GM18508 (cell line): ENCODE measurements around the gene ZNF653.
A peak's percentile ranks its signal among the peaks of the same experiment; 100 is the strongest.

Source experiments
- ATAC-seq: cut with Tn5 transposase; IDR thresholded peaks from one replicate; pipeline ENCODE4 v1.9.1; 2021; ENCODE audit warnings: moderate number of reproducible peaks; ENCODE audit not compliant: insufficient read depth, unreplicated experiment

The ZNF653 gene

GRCh38 chr19:11528551-11529341 is 23.1 kb upstream of the ZNF653 start, which contains the start of gene ECSIT:
Gene ECSIT, minus strand, starts transcription at chr19:11529134. Its CDS starts 9,964 bp downstream, at chr19:11519170.
- peak; percentile 60 for ATAC-seq

DNA sequence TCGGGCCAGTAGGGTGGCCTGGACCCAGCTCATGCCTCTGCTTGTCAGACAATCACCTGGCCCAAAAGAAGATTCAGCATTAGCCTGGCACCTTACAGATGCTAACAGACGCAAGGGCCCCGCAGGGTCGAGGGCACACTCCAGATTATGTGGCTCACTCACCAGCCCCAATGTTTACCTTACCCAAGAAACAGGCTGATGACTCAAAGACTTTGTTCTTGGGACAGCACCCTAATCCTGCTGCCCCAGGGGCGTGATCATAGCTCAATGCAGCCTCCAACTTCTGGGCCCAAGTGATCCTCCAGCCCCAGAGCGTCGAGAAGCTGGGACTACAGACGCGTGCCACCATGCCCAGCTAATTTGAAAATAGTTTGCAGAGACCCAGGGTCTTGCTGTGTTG is 13.5 kb upstream of the ZNF653 start:
- ATAC-seq, result no peak

GRCh38 chr19:11513946-11514345 is 8.3 kb upstream of the ZNF653 start:
- no peak for ATAC-seq

DNA sequence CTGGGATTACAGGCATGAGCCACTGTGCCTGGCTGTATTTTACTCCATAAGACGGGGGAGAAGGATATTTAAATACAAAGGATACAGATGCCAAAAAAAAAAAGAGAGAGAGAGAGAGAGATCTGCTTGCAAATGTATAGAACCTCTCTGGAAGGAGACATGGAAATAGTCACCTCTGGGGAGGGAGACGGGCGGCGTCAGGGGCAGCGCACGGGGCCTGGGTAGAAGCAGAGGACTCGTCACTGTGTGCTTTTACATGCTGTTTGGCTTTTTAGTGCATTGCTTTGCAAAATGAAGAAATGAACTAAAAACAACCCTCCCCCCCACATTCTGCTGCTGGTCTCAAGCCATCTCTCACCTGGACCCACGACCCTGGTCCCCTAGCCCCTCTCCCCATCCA is 4.8 kb upstream of the ZNF653 start:
- no peak for ATAC-seq

GRCh38 chr19:11507370-11508078 is 1.9 kb upstream of the ZNF653 start:
- no peak for ATAC-seq

- ATAC-seq, result no peak
Observed at GRCh38 chr19:11506967-11507366, 1.3 kb upstream of the ZNF653 start.

- ATAC-seq, result peak; percentile 24
Observed at GRCh38 chr19:11506101-11506555, 489 bp upstream of the ZNF653 start.

DNA sequence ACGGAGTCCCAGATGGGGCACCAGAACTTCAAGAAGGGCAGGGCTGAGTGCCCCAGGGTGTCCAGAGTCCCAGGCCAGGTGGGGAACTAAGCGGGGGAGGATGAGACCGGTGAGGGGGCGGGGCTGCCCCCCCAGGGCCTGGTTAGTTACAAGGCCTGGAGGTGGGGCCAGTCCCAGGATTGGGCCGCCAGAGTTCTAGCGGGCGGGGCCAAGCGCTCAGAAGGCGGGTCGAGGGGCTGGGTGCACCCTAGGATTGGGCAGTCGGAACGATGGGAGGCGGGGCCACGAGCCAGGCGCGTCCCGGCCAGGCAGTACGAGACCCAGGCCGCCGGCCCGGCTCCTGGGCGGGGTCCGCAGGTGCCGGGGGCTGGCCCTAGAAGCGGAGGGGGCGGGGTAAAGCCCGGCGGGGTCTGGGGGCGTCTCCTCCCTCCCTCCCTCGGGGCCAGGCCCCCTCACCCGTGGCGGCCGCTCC is 571 bp downstream of the ZNF653 start:
- peak; percentile 62 for ATAC-seq

- ATAC-seq, result no peak
Observed at GRCh38 chr19:11504502-11505031, 1.1 kb downstream of the ZNF653 start.

GRCh38 chr19:11499890-11500420 is 5.7 kb downstream of the ZNF653 start:
- no peak for ATAC-seq

DNA sequence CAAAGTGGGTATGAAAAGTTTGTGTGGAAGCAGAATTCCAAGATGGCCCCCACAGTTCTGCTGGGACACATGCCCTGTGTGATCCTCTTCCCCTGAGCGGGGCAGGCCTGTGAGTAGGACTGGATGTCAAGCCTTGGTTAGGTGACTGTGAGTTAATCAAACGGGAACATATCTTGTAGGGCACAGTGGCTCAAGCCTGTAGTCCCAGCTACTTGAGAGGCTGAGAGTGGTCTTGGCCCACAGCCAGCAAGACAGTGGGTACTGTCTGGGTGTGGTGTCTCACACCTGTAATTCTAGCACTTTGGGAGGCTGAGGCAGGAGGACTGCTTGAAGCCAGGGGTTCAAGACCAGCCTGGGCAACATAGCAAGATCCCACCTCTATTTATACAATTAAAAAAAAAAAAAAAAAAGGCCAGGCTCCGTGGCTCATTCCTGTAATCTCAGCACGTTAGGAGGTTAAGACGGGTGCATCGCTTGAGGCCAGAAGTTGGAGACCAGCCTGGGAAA is 6.4 kb downstream of the ZNF653 start:
- ATAC-seq, result no peak

- no peak for ATAC-seq
Observed at GRCh38 chr19:11496391-11497163, 9.1 kb downstream of the ZNF653 start.

- no peak for ATAC-seq
Observed at GRCh38 chr19:11495885-11496284, 9.8 kb downstream of the ZNF653 start.

DNA sequence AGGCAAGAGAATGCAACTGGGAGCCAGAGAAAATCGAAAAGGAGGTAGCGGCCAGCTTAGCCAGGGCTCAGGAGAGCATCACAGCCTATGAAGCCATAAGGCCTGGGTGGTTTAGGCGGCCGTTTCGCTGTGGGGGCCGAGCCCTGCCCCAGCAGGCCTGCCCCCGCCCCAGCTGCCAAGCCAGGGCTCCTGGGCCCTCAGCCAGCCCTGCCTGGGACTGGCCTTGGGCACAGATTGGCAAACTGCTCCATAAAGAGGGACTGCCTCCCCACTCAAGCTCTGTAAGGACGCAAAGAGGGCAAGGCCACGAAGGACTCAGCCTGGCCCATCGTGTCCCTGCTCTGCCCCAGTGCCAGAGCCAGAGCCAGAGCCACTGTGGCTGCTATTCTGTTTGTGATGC is 10.2 kb downstream of the ZNF653 start:
- no peak for ATAC-seq

DNA sequence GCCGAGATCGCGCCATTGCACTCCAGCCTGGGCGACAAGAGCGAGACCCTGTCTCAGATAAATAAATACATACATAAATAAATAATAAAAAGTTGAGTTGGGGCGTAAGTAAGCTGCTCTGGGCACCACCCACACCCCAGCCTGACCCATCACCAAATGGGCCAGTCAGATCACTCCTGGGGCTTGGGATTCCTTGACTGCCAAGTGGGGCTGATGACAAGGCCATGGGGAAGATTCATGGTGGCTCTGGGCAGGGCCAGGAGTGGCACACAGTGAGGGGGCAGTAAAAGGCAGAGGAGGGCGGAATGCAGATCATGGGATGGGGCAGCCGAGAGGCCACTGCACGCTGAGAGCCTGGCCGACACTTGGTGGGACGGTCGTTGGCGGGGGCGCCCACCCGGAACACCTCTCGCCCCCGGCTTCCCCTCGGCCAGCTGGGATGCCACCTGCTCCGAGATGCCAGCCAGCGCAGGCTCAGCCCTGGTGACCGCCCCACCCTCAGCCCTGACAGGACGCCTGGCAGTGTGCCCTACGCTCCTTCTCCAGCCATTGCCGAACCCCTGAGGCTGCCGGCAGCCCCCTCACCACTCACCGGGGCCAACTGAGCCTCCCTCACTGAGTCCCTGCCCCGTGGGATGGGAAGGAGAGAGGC is 10.9 kb downstream of the ZNF653 start:
- no peak for ATAC-seq

DNA sequence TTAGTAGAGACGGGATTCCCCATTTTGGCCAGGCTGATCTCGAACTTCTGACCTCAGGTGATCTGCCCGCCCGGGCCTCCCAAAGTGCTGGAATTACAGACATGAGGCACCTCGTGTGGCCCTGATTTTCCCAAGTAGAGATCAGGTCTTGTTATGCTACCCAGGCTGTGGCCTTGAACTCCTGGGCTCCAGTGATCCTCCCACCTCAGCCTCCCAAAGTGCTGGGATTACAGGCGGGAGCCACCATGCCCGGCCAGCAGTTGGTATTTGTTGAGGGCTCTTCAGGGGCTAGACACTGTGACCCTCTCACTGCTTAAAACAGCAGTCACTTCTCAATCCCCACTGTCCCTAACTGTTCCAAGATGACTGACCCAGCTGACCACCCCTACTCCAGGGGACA is 16.3 kb downstream of the ZNF653 start:
- ATAC-seq, result no peak

DNA sequence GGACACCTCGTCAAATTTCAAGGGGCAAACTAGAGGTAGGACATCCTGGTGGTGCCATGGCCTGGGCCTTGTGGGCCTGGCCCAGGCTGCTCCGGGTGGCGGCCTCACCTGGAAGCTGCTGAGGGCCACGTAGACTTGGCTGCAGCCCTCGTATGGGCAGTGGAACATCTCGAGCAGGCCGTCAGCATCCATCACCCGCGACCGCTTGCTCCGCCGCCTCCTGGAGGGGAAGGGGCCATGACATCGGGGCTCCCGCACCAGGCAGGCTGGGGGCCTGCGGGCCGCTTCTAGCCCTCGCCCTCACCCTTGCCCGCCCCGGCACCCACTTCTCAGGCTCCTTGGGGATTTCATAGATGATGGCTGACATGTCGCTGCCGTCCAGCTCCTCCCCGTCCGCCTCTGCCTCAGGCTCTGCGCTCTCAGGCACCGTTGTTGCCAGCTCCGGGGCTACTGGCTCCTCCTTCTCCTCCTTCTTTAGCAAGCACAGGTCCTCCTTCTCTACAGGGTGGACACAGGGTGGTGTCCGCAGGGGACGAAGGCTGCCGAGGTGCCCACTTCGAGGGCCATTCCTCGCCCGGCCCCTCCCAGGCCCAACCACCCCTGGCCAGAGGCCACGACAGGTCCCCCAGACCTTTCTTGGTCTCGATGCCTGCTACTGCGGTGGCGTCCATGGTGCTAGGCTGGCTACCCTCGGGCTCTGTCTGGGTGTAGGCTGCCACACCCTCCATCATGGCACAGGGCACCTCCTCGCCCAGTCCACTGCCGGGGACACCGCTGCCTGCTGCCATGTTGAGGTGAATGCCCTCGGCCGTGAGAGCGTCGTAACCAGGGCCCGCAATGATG is 18.8 kb downstream of the ZNF653 start:
- ATAC-seq, result no peak

DNA sequence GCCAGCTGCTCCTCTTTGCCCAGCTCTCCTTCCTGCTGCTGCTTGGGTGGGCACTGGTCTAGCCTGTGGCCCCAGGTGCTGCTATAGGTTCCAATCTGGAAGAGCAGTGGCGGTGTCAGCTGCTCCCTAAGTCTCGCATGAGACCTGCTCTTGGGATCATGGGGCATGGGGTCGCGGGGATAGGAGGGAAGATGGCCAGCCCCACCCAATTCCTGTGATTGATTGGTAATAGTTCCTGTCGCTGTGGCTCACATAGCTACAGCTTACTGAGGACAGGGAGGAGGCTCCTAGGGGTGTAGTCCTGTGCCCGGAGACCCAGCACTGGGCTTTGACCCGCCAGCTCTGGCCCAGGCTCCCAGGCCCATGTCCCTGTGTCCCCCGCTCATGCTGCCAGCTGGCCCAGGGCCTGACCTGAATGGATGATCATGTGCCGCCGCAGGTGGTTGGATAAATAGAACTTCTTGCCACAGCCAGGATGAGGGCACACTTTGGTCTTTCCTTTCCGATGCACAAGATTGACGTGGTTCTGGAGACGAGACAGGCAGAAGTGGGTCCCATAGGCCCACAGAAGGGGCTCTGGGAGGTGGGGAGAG is 20.3 kb downstream of the ZNF653 start:
- ATAC-seq, result no peak
